ENCODE measurements around the gene LTA. TPM values are rescaled to one million over a fixed set of nuclear protein-coding genes. Genes with fewer than 3 reads are reported as not detected.

The LTA gene
- total and polyA plus RNA-seq, 4 donors, result 0.05 TPM; not detected in 3

DNA sequence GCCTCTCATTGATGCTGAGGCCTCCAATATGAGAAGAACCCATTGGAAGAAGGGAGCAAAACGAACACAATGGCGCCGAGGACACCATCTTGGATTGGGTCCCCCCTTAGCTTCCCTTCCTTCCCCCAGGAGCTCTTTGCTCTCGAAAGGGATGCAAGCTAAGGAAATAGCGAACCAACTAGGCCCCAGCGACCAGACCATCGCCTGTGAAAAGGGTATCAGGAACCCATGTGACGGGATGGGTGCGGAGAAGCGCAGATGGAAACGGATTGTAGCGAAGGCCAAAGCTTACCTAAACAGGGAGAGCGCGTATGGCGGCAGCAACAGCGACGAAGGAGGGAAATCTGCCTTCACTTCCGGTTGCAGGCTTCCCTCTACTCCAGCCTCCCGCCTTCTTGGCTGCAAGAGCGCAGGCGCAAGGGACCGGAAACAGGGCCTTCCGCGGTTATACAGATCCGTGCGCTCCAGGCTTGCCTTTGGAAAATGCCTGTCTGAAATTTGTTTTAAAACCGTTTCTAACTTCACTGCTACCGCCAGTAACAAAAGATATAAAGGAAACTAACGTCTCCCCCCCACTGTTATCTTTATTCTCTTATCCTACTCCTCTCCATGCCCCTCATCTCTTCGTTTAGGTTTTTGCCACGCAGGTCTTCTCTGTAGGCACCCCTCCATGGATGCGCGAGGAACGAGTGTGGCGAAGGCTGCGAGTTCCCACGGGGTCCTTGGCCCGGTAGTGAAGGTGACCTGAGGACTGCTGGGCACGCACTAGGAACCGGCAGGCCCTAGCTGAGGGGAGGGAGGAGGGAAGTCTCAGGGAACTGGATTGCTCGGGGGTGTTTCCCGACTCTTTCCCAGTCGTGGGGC, 30.2 kb upstream of the LTA start, which contains the start of gene DDX39B:
TSS of gene DDX39B (minus strand) at position 346 of the 864 bp plus-strand sequence. CDS start 1,471 bp downstream, outside the sequence.
- H3K36me3 ChIP-seq (ENCODE audit: control insufficient read depth in 4 of 4, insufficient read depth in 3 of 4, low read depth in 1 of 4, low read length in 3 of 4), result peaks cover 2 to 21% (median 16%) of the 10 kb centered on the region in 4 donors
- peak; percentile 89 for DNase-seq (ENCODE audit: low spot score)
- H3K27ac ChIP-seq (ENCODE audit: low read depth in 1 of 2, low read length in 2 of 2), result peak within 1 kb of the TSS; percentile 99
- H3K4me1 ChIP-seq (ENCODE audit: control insufficient read depth in 4 of 4, insufficient read depth in 4 of 4, low read length in 3 of 4), result peaks cover 5 to 38% (median 30%) of the 10 kb centered on the region in 4 donors
- H3K4me3 ChIP-seq (ENCODE audit: low read depth in 1 of 3, low read length in 3 of 3), result peak within 1 kb of the TSS; percentile 73 to 100 (median 98)
- WGBS, result under 1% methylated on average over 43 of the region's 43 CpGs
- TF ChIP-seq, protein P1, sequence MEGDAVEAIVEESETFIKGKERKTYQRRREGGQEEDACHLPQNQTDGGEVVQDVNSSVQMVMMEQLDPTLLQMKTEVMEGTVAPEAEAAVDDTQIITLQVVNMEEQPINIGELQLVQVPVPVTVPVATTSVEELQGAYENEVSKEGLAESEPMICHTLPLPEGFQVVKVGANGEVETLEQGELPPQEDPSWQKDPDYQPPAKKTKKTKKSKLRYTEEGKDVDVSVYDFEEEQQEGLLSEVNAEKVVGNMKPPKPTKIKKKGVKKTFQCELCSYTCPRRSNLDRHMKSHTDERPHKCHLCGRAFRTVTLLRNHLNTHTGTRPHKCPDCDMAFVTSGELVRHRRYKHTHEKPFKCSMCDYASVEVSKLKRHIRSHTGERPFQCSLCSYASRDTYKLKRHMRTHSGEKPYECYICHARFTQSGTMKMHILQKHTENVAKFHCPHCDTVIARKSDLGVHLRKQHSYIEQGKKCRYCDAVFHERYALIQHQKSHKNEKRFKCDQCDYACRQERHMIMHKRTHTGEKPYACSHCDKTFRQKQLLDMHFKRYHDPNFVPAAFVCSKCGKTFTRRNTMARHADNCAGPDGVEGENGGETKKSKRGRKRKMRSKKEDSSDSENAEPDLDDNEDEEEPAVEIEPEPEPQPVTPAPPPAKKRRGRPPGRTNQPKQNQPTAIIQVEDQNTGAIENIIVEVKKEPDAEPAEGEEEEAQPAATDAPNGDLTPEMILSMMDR (IDR thresholded peaks at IDR 0.05; ENCODE audit: low read depth, low read length, missing input control), result peak; percentile 0
- TF ChIP-seq SP1 (IDR thresholded peaks at IDR 0.05) (peak; percentile 75), FOXA2 (IDR thresholded peaks at IDR 0.05) (peak; percentile 9), HNF4A (conservative IDR thresholded peaks at IDR 0.05) (peak; percentile 27 to 33), GABPA (IDR thresholded peaks at IDR 0.05 in 1 of 2, conservative IDR thresholded peaks at IDR 0.05 in 1 of 2) (peak; percentile 77 to 95), RXRA (IDR thresholded peaks at IDR 0.05) (peak; percentile 93 to 95), TAF1 (conservative IDR thresholded peaks at IDR 0.05) (peak; percentile 100), NR2F2 (IDR thresholded peaks at IDR 0.05) (peak; percentile 64), YY1 (IDR thresholded peaks at IDR 0.05) (peak; percentile 99), MAX (IDR thresholded peaks at IDR 0.05) (peak; percentile 88), RAD21 (IDR thresholded peaks at IDR 0.05) (peak; percentile 15 to 24), FOXA1 (IDR thresholded peaks at IDR 0.05) (peak; percentile 48), EGR1 (IDR thresholded peaks at IDR 0.05; ENCODE audit: low read depth in 2 of 2) (peak in 1 of 2 donors; percentile 73), HNF4G (IDR thresholded peaks at IDR 0.05) (no peak), JUND (IDR thresholded peaks at IDR 0.05) (peak in 1 of 2 donors; percentile 18)
- TF ChIP-seq, protein P2, sequence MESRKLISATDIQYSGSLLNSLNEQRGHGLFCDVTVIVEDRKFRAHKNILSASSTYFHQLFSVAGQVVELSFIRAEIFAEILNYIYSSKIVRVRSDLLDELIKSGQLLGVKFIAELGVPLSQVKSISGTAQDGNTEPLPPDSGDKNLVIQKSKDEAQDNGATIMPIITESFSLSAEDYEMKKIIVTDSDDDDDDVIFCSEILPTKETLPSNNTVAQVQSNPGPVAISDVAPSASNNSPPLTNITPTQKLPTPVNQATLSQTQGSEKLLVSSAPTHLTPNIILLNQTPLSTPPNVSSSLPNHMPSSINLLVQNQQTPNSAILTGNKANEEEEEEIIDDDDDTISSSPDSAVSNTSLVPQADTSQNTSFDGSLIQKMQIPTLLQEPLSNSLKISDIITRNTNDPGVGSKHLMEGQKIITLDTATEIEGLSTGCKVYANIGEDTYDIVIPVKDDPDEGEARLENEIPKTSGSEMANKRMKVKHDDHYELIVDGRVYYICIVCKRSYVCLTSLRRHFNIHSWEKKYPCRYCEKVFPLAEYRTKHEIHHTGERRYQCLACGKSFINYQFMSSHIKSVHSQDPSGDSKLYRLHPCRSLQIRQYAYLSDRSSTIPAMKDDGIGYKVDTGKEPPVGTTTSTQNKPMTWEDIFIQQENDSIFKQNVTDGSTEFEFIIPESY (IDR thresholded peaks at IDR 0.05), result peak; percentile 90
- TF ChIP-seq, protein P3, sequence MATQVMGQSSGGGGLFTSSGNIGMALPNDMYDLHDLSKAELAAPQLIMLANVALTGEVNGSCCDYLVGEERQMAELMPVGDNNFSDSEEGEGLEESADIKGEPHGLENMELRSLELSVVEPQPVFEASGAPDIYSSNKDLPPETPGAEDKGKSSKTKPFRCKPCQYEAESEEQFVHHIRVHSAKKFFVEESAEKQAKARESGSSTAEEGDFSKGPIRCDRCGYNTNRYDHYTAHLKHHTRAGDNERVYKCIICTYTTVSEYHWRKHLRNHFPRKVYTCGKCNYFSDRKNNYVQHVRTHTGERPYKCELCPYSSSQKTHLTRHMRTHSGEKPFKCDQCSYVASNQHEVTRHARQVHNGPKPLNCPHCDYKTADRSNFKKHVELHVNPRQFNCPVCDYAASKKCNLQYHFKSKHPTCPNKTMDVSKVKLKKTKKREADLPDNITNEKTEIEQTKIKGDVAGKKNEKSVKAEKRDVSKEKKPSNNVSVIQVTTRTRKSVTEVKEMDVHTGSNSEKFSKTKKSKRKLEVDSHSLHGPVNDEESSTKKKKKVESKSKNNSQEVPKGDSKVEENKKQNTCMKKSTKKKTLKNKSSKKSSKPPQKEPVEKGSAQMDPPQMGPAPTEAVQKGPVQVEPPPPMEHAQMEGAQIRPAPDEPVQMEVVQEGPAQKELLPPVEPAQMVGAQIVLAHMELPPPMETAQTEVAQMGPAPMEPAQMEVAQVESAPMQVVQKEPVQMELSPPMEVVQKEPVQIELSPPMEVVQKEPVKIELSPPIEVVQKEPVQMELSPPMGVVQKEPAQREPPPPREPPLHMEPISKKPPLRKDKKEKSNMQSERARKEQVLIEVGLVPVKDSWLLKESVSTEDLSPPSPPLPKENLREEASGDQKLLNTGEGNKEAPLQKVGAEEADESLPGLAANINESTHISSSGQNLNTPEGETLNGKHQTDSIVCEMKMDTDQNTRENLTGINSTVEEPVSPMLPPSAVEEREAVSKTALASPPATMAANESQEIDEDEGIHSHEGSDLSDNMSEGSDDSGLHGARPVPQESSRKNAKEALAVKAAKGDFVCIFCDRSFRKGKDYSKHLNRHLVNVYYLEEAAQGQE (IDR thresholded peaks at IDR 0.05), result no peak
- TF ChIP-seq, protein P4, sequence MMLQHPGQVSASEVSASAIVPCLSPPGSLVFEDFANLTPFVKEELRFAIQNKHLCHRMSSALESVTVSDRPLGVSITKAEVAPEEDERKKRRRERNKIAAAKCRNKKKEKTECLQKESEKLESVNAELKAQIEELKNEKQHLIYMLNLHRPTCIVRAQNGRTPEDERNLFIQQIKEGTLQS (IDR thresholded peaks at IDR 0.05), result peak; percentile 21
- H3K27me3 ChIP-seq (ENCODE audit: control insufficient read depth in 4 of 4, insufficient read depth in 4 of 4, low read length in 3 of 4), result no peaks in the 10 kb centered on the region
- no peaks in the 10 kb centered on the region for H3K9me3 ChIP-seq (ENCODE audit: control insufficient read depth in 4 of 4, low read length in 3 of 4)
- peak within 1 kb of the TSS; percentile 99 to 100 for H3K9ac ChIP-seq (ENCODE audit: low read depth in 1 of 2, low read length in 2 of 2)

Measured in liver (tissue), 9 donors.